HG02763 (cell line): ENCODE results near the gene SLCO1A2.
"Not testable (repeated sequence)": the region's sequence is repeated elsewhere in the genome, so short reads cannot be mapped to it uniquely, and the experiment has no call there.

ENCODE experiments used
- ATAC-seq: cut with Tn5 transposase; IDR thresholded peaks from one replicate; pipeline ENCODE4 v1.9.1; 2021; ENCODE audit warnings: mild to moderate bottlenecking, moderate library complexity; ENCODE audit not compliant: unreplicated experiment

Gene SLCO1A2

GRCh38 chr12:21334771-21335325, at the start of gene SLCO1A2:
Gene SLCO1A2, minus strand, starts transcription at chr12:21334917. Its CDS starts 270 bp downstream, at chr12:21334647.
- no peak for ATAC-seq

DNA sequence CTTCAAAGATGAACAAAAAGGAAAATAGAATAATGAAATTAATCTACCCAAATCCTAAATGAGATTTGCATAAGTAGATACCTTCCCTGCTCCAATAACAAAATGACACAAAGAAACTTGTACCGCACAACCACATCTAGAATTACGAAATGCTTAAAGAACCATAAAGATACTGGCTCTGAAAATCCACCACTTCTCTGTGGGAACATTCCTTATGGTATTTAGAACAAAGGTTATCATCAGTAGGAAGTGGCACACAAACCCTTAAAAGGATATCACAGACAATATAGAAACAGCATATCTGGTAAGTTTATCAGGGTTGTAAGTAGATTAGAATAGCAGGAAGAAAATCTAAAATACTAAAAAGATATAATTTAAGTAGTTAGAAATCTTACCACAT, 49.5 kb upstream of the SLCO1A2 start:
- no peak for ATAC-seq

GRCh38 chr12:21381320-21381719, 46.6 kb upstream of the SLCO1A2 start:
- ATAC-seq = not testable (repeated sequence)

- ATAC-seq = no peak
Observed at GRCh38 chr12:21379218-21379617, 44.5 kb upstream of the SLCO1A2 start.

DNA sequence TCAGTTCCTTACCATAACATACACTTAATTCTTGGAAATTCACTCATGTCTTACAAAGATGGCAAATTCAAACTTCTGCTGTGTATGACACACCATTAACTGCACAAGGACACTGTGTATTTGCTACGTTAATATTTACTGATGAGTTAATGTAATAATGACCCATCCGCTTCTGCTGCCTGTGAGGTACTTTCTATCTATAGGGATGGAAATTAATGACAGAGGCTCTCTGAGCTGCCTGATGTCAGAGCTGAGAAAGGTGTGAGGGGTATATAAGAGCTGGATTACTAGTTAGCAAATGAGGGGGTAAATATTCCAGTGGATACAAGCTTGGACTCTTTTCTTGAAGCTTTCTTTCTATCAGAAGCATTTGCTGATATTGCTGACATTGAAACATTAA, 37.9 kb upstream of the SLCO1A2 start, which contains the start of gene IAPP:
TSS of gene IAPP (plus strand) at position 301 of the 400 bp plus-strand sequence. CDS start 450 bp downstream, outside the sequence.
- ATAC-seq = no peak

- no peak for ATAC-seq
Observed at GRCh38 chr12:21370845-21371449, 36.2 kb upstream of the SLCO1A2 start.

- ATAC-seq = no peak
Observed at GRCh38 chr12:21369141-21369980, 34.6 kb upstream of the SLCO1A2 start.

GRCh38 chr12:21360632-21361031, 25.9 kb upstream of the SLCO1A2 start:
- not testable (repeated sequence) for ATAC-seq

DNA sequence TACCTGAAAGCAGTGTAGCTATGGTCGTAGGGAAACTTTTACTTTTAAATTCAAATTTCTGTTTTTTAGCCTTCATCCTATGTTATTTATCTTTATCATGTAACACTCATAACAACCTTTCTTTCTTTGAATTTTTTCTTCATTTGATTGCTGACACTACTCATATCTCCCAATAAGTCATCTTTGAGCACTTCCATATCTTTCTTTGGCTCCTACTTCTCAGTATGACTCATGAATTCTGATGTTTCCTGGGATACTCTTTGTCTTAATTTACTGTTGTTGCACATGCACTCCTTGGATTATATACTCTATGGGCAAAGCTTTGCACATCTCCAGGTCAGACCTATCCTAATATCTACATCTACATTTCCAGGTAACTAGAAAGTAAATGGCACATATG, 19.9 kb upstream of the SLCO1A2 start:
- no peak for ATAC-seq

DNA sequence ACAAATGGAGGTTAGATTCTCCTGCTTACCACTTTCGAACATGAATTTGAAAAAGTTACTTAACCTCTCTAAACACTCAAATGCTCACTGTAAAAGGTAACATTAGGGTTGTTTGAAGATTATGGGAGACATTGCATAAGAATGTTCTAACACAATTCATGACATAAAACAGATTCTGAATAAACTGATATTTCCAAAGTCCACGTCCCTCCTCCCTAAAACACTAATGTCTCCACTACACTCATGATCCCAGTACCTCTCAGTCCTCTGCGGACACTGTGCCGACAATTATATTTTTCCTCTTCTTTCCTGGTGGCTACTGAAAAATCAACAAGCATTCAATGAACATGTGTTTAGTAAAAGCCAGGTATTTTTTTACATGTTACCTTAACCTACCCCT, 19.2 kb upstream of the SLCO1A2 start:
- no peak for ATAC-seq

DNA sequence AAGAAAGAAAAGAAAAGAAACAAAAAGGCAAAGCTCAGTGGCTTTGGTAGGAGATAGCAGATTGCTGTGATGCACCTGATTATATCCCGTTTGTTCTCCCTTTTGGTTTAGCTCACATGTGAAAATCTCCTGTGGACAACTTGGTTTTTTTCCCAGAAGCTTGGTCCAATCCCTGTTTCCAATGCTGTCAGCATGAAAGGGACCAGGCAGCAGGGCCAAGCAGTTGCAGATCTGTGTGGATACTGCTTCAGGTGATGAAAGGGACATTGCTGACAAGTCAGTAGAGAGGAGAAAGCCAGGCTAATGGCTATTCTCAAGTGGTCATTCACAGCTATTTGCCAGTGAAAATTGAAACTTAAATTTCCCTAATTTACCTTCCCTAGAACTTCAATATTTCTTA, 18.8 kb upstream of the SLCO1A2 start:
- ATAC-seq = no peak

DNA sequence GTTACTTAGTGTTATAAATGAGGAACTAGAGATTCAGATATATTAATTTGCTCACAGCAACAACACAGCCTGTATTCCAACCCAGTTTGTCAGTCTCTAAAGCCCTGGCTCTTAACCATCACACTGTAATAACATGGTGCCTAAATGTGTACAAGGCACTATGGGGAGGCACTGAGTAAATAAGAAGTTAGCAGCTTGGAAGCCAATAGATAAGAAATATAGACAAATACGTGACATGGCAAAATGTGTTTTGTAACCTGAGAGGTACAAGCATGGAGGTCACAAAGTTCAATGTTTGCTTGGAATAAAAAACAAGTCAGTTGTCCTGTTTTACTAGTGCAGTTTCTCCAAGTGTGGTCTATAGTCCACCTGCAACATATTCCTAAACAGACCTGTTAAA, 16.3 kb upstream of the SLCO1A2 start:
- ATAC-seq = no peak

DNA sequence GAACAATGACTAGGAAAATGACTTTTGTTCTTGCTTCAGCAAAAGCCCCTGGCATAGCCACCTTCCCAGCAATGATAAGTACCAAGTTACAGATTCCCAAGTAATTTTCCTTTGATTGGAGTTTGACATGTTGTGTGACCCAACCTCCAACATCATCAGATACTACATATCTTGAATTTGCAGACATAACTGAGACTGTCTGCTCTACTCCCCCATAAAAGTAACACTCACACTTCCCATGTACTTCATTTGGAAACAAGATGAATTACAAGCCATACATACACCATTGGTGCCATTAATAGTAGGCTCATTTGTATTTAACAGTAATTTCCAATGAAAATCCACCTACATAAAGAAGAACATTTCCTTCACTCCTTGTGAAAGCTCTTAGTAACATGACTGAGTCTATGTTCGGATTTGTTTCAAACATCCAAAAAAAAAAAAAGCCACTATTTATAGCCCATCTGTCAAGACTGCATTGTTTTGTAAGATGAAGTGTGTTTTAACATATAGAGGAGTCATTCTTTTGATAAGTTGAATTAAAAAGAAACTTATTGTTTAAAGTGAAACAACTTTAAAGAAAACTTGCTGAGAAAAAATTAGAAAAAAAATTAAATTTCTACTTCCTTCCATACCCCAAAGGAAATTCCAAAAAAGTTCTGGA, 12.0 kb upstream of the SLCO1A2 start:
- ATAC-seq = no peak

DNA sequence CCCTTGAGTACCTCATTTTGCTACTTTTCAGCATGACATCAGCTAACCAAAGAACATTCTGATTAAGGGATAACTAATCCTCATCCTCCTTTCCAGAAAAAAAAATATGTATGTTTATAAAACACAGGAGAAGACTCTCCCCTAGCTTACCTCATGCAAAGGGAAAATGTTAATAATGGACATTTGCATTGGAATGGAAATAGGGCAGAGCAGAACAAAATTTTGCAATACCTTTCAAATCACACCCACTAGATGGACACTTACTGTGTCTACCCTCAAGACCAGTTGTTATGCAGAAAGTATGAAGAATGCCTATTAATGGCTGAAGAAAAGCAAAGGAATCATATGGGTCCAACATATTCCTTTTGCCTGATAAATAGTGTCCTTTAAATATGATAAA, 8.9 kb upstream of the SLCO1A2 start:
- ATAC-seq = no peak

GRCh38 chr12:21341769-21342168, 7.1 kb upstream of the SLCO1A2 start:
- no peak for ATAC-seq

DNA sequence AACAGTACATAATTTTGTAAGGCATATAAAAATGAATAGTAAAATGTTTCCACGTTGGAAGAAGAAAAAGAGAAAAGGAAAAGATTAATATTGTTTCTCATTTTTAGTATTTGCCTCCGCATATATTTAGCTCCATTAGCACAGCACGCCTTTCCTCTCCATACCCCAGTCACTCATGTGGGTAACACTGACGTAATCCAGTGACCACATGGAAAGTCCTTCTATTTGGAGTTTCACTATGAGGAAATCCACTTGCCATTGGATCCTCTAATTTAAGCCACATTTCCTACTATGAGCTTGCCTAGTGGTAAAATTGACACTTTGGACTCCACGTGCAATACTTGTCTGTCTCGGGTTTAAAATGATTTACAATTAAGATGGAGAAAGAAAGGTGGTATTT, 5.7 kb upstream of the SLCO1A2 start:
- no peak for ATAC-seq

- ATAC-seq = no peak
Observed at GRCh38 chr12:21339921-21340320, 5.2 kb upstream of the SLCO1A2 start.

DNA sequence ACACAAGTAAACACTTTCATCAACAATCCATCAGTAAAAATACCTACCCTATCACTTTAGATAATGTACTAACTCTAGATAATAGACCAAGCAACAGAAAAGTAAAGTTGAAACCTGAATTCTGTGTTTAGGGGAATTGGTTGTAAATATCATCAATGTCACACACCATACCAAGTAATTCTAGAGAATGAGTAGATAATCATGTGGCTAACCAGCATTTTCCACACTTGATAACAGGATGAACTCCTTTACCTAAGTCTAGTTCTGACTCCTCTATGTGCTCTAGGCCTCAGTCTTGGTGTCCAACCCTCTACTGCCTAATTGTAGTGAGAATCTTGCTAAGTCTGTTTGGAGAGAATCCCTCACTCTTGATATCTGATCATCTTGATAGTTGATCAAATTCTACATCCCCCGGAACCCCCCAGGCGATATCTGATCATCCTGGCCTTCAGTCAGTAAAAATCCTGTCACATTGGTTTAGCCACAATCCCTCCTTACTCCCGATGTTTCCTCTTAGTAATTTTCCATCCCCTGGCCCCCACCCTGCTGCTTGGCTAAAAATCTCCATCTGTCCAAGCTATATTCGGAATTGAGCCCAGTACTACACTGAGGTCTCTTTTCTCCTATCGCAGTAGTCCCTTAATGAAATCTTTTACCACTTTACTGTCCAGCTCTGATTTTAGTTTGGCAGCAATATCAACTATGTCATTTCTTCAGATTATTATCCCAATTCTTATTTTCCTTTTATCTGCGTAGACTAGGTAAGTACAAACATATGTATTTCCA, 3.4 kb upstream of the SLCO1A2 start:
- ATAC-seq = no peak

GRCh38 chr12:21337453-21337852, 2.7 kb upstream of the SLCO1A2 start:
- ATAC-seq = no peak

DNA sequence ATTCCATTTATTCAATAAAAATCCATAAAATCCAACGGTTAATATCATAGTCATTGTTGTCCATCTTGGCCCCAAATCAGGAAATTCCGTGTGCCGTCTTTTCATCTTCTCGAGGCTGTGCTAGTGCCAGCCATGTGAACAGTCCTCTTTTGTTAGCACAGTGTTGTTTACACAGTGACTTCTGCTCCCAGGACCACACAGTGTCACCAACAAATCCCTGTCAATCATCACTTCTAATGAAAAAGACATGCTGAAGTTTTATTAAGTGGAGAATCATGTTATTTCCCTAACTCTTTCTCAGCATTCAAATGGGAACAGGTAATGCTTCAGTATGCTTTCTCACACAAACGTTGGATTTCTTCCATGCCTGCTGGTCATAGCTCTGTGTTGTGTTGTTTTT, 1.9 kb upstream of the SLCO1A2 start:
- ATAC-seq = no peak
